OCI-LY1 (cell line): ENCODE data around the gene PTPRG.
A peak's percentile ranks its signal among the peaks of the same experiment; 100 is the strongest.

ENCODE experiments used
- H2AFZ ChIP-seq: fragments of 200-600 bp; sonication (generic), shearing (Covaris generic); 2 replicates; pipeline ENCODE4 v1.6.0; 2014; ENCODE audit warnings: antibody characterized with exemption, mild to moderate bottlenecking, low read length
- H3F3A ChIP-seq: fragments of 200-600 bp; sonication (generic), shearing (Covaris generic); 2 replicates; pipeline ENCODE4 v1.6.0; 2014; ENCODE audit warnings: mild to moderate bottlenecking, antibody characterized with exemption, low read length, moderate library complexity; ENCODE audit not compliant: insufficient read depth
- H3K27ac ChIP-seq: fragments of 200-600 bp; sonication (generic); 2 replicates; pipeline ENCODE4 v1.5.1; 2014; ENCODE audit warnings: low read length, mixed run types, mild to moderate bottlenecking, low read depth; ENCODE audit not compliant: poor library complexity, severe bottlenecking
- H3K27me3 ChIP-seq: fragments of 200-600 bp; sonication (generic); 2 replicates; pipeline ENCODE4 v1.6.0; 2014; ENCODE audit warnings: antibody characterized with exemption, mild to moderate bottlenecking, low read length, moderate library complexity; ENCODE audit not compliant: insufficient read depth
- H3K36me3 ChIP-seq: fragments of 200-600 bp; sonication (generic); 2 replicates; pipeline ENCODE4 v1.6.1; 2014; ENCODE audit warnings: mild to moderate bottlenecking, antibody characterized with exemption, low read length, moderate library complexity, mixed read lengths; ENCODE audit not compliant: insufficient read depth
- H3K4me1 ChIP-seq: fragments of 200-600 bp; sonication (generic); 2 replicates; pipeline ENCODE4 v1.5.1; 2014; ENCODE audit warnings: mild to moderate bottlenecking, low read length, moderate library complexity; ENCODE audit not compliant: insufficient read depth, severe bottlenecking
- H3K4me2 ChIP-seq: fragments of 200-600 bp; sonication (generic), shearing (Covaris generic); 2 replicates; pipeline ENCODE4 v1.6.1; 2014; ENCODE audit warnings: low read length
- H3K4me3 ChIP-seq: fragments of 200-600 bp; sonication (generic); 2 replicates; pipeline ENCODE4 v1.5.1; 2014; ENCODE audit warnings: low read length, low read depth, mild to moderate bottlenecking, mixed read lengths; ENCODE audit not compliant: poor library complexity, severe bottlenecking
- H3K79me2 ChIP-seq: fragments of 200-600 bp; shearing (Covaris generic); 2 replicates; pipeline ENCODE4 v1.6.1; 2016; ENCODE audit warnings: mixed run types, low read length, mixed read lengths; ENCODE audit not compliant: insufficient read depth
- H3K9ac ChIP-seq: fragments of 200-600 bp; sonication (generic), shearing (Covaris generic); 2 replicates; pipeline ENCODE4 v1.6.1; 2014; ENCODE audit warnings: mild to moderate bottlenecking, low read length, mixed read lengths
- H3K9me2 ChIP-seq: fragments of 200-600 bp; sonication (generic), shearing (Covaris generic); 2 replicates; pipeline ENCODE4 v1.6.1; 2014; ENCODE audit warnings: low read depth, mild to moderate bottlenecking, low read length, mixed read lengths
- H3K9me3 ChIP-seq: fragments of 200-600 bp; shearing (Covaris generic); 2 replicates; pipeline ENCODE4 v1.6.1; 2014; ENCODE audit warnings: low read length, mixed read lengths
- H4K20me1 ChIP-seq: fragments of 200-600 bp; sonication (generic), shearing (Covaris generic); 2 replicates; pipeline ENCODE4 v1.6.0; 2016; ENCODE audit warnings: mild to moderate bottlenecking, low read length; ENCODE audit not compliant: insufficient read depth
- EZH2 ChIP-seq: fragments of 200-600 bp; sonication (generic), shearing (Covaris generic); IDR thresholded peaks from 2 replicates; pipeline ENCODE4 v1.8.0; 2017; ENCODE audit warnings: borderline replicate concordance, mixed run types, mild to moderate bottlenecking, antibody characterized with exemption, low read length, moderate library complexity, mixed read lengths
- TF ChIP-seq, protein P1 (sequence below): fragments of 200-600 bp; sonication (generic), shearing (Covaris generic); IDR thresholded peaks from 2 replicates; pipeline ENCODE4 v1.5.1; 2017; ENCODE audit warnings: mild to moderate bottlenecking, antibody characterized with exemption, low read length, moderate library complexity, mixed read lengths

Gene PTPRG

DNA sequence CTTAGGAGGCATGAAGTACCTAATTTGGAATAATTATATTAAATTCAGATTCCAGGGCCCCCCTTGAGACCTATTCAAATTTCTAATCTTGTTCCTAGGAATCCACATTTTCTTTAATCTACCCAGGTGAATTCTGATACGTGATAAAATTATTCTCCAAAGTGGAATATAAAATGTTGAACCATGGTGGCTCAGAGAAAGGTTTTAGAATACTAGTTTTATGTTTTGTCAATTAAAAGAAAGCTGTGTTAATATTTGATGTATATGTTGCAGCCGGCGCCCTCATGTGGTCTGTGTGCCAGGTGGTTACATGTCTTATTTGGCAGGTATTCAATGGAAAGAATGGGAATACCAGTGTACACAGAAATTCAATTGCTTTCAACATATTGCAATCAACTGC is 490.1 kb downstream of the PTPRG start:
- Histone ChIP-seq H3K4me1 (no peaks in the 10 kb centered on the region), H3K9ac (no peak overlapping the region), H4K20me1 (no peaks in the 10 kb centered on the region), H3K79me2 (no peaks in the 10 kb centered on the region), H3K36me3 (no peaks in the 10 kb centered on the region), H3K9me2 (no peaks in the 10 kb centered on the region), H3K9me3 (no peaks in the 10 kb centered on the region), H3K4me2 (no peak overlapping the region), H2AFZ (no peak overlapping the region), H3K27ac (no peak overlapping the region), H3F3A (no peaks in the 10 kb centered on the region), H3K27me3 (no peaks in the 10 kb centered on the region), H3K4me3 (no peak overlapping the region)
- TF ChIP-seq, protein P1, sequence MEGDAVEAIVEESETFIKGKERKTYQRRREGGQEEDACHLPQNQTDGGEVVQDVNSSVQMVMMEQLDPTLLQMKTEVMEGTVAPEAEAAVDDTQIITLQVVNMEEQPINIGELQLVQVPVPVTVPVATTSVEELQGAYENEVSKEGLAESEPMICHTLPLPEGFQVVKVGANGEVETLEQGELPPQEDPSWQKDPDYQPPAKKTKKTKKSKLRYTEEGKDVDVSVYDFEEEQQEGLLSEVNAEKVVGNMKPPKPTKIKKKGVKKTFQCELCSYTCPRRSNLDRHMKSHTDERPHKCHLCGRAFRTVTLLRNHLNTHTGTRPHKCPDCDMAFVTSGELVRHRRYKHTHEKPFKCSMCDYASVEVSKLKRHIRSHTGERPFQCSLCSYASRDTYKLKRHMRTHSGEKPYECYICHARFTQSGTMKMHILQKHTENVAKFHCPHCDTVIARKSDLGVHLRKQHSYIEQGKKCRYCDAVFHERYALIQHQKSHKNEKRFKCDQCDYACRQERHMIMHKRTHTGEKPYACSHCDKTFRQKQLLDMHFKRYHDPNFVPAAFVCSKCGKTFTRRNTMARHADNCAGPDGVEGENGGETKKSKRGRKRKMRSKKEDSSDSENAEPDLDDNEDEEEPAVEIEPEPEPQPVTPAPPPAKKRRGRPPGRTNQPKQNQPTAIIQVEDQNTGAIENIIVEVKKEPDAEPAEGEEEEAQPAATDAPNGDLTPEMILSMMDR = peak; percentile 38
- no peak for TF ChIP-seq EZH2

DNA sequence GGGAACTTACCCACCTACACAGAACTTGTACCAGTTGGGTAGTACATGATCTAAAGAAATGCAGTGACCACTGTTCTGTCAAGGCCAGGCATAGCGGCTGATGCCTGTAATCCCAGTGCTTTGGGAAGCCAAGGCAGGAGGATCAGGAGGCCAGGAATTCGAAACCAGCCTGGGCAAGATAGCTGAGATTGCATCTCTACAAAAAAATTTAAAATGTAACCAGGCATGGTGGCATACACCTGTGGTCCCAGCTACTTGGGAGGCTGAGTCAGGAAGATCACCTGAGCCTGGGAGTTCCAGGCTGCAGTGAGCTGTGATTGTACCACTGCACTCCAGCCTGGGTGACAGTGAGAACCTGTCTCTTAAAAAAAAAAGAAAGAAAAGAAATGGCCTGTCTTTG is 491.0 kb downstream of the PTPRG start:
- no peak overlapping the region for H3K4me2 ChIP-seq
- H3K4me3 ChIP-seq = no peak overlapping the region
- TF ChIP-seq, protein P1 = no peak
- TF ChIP-seq EZH2 = no peak
- no peaks in the 10 kb centered on the region for H3K4me1 ChIP-seq
- no peaks in the 10 kb centered on the region for H3K36me3 ChIP-seq
- no peaks in the 10 kb centered on the region for H3K9me3 ChIP-seq
- no peak overlapping the region for H3K27ac ChIP-seq
- H2AFZ ChIP-seq = no peak overlapping the region
- no peaks in the 10 kb centered on the region for H3K9me2 ChIP-seq
- no peak overlapping the region for H3K9ac ChIP-seq
- H3K27me3 ChIP-seq = no peaks in the 10 kb centered on the region
- H3F3A ChIP-seq = no peaks in the 10 kb centered on the region
- no peaks in the 10 kb centered on the region for H4K20me1 ChIP-seq
- no peaks in the 10 kb centered on the region for H3K79me2 ChIP-seq

DNA sequence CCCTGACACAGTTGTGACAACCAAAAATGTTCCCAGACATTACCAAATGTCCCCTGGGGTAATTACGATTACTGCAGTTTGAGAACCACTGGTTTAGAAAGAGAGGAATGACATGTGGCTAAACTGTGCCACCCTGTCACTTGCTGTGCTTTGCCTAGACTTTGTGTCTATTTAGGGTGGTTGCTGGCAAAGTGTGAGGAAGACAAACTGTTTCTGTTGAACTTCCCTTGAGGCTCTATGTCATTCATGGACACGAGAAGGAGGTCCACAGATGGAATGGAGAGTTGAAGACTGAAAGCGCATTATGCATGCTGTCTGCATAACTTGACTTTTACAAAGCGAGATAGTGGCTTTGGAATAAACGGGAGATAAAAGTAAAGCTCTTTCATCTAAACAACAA is 495.3 kb downstream of the PTPRG start:
- Histone ChIP-seq H3K9me3 (no peaks in the 10 kb centered on the region), H3K27me3 (no peaks in the 10 kb centered on the region), H3K4me3 (no peak overlapping the region), H2AFZ (no peak overlapping the region), H3K36me3 (no peaks in the 10 kb centered on the region), H3K4me2 (no peak overlapping the region), H3K9me2 (no peaks in the 10 kb centered on the region), H3K4me1 (no peaks in the 10 kb centered on the region), H3K27ac (no peak overlapping the region), H3F3A (no peaks in the 10 kb centered on the region), H3K9ac (no peak overlapping the region), H3K79me2 (no peaks in the 10 kb centered on the region), H4K20me1 (no peaks in the 10 kb centered on the region)
- TF ChIP-seq, protein P1 = no peak
- no peak for TF ChIP-seq EZH2
